Measurements from ENCODE around the gene KCNC3.
"Not testable (repeated sequence)": the region's sequence is repeated elsewhere in the genome, so short reads cannot be mapped to it uniquely, and the experiment has no call there.

- TF ChIP-seq CTCF (IDR thresholded peaks at IDR 0.05; ENCODE audit: low read length); EZH2 (IDR thresholded peaks at IDR 0.05; ENCODE audit: borderline replicate concordance, low read length): not testable (repeated sequence)
Measured at GRCh38 chr19:50353487-50353880, 24.3 kb upstream of the KCNC3 start.
